HG03060 (cell line): ENCODE measurements around the gene AGAP9.
"Not testable (repeated sequence)": the region's sequence is repeated elsewhere in the genome, so short reads cannot be mapped to it uniquely, and the experiment has no call there.

ENCODE experiments used
- ATAC-seq: cut with Tn5 transposase; IDR thresholded peaks from one replicate; pipeline ENCODE4 v1.9.1; 2021; ENCODE audit warnings: low read depth, moderate number of reproducible peaks; ENCODE audit not compliant: unreplicated experiment

Gene AGAP9

GRCh38 chr10:47523475-47523874 is at the start of gene AGAP9:
AGAP9 (minus strand) TSS chr10:47523638; CDS start chr10:47523526, 112 bp downstream.
- not testable (repeated sequence) for ATAC-seq

GRCh38 chr10:47571138-47571912 is 47.9 kb upstream of the AGAP9 start:
- ATAC-seq = not testable (repeated sequence)

DNA sequence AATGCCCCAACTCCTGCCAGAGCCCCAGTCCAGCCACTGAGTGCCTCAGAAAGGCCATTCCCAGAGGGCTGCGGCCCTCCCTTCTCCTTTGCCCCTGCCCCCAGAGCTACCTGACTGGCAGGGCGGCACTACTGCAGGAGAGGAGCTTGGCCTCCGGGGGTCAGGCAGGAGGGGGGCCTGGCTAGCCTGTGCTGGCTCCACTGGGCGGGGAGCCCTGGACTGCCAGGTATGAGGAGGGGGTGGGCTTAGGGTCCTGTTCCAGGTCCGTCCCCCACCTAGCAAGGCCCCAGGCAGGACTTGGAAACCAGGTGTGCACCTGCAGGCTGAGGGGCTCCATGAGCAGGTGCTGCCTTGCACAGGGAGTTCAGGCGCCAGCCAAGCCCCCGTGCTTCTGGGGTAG is 43.3 kb upstream of the AGAP9 start:
- not testable (repeated sequence) for ATAC-seq

DNA sequence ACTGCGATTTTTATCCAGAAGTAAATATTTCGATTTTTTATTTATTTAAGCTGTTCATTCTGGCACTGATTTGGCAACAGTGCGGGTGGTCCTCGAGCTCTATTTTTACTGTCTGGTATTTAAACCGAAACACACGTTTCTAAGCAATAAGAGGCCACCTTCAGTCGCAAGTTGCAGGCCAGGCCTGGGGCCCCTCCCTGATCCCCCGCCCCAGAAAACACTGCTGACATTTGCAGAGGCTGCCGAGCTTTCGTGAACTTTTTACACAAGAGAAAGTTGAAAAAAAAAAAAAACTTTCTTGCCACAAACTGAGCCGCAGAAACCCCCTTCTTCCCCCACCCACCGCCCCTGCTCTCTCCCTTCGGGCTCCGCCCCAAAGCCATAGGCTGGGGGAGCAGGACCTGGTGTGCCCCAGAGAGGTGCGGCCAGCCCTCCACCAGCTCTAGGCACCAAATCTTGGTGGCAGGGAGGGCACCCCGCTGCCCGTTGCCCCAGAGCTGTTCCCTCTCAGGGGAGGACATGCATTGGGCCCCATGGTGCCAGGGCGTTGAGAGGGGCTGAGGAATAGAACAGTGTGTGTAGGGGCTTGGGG is 42.8 kb upstream of the AGAP9 start:
- not testable (repeated sequence) for ATAC-seq

DNA sequence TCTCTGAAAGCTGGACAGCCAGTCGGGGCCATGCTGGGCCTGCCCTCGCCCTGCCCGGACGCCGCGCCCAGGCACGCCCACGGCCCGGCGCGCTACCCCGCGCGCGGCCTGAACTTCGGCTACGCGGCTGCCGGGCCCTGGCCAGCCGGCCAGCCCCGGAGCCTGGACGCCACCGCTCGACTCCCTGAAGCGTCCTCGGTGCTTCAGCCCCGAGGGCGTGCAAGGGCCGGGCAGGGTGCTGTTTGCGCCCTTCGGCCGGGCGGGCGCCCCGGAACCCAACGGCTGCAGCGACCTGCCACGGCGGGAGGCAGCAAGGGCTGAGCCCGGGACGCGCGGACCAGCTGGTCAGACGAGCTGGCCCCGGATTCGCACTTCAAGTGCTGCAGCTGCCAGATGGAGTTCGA is 42.1 kb upstream of the AGAP9 start:
- not testable (repeated sequence) for ATAC-seq

- not testable (repeated sequence) for ATAC-seq
These were observed 41.5 kb upstream of the AGAP9 start for GRCh38 chr10:47564953-47565352.

GRCh38 chr10:47564318-47564717 is 40.9 kb upstream of the AGAP9 start:
- not testable (repeated sequence) for ATAC-seq

DNA sequence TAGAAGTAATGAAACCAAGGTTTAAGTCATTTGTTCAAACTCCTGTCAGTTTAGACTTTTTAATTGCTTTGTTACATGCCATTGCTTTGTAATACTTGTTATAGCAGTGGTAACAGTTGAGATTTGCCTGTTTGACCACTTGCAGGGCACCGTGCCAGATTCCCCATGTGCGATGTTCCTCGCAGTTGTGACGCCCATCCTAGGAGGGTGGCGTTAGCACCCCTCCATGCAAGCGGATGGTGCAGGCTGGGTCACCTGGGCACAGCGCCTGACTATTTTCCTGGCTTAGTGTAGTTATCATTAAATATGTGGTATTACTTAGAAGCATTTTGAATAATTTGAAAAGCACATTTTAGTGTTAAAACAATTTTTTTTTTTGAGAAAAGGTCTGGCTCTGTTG is 37.0 kb upstream of the AGAP9 start:
- not testable (repeated sequence) for ATAC-seq

DNA sequence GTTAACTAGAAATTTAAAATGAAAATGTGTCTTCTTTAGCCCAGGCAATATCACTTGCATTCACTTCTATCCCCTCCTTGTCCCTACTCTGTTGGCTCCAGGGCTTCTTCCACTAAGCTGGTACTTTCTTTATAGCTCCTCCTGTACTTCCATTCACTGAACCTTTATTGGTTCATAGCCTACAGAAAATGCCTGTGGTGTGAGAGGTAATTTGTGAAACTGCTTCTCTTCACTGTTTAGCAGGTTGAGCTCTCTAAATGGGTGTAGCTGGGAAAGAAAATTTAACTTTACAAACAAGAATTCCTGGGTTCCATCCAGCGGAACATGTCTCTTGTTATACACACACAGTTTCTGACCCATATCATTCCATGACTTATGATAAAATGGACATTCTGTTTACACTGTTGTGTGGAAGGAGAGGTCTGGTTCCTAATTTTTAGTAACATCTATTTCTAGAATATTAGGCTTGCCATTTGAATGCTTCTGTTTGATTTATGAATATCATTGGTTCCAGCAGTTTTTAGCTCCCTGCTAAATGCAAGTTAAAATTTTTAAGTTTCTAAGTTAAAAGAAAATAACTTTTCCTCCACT is 36.4 kb upstream of the AGAP9 start:
- not testable (repeated sequence) for ATAC-seq

- ATAC-seq = not testable (repeated sequence)
These were observed 34.7 kb upstream of the AGAP9 start for GRCh38 chr10:47558109-47558508.

DNA sequence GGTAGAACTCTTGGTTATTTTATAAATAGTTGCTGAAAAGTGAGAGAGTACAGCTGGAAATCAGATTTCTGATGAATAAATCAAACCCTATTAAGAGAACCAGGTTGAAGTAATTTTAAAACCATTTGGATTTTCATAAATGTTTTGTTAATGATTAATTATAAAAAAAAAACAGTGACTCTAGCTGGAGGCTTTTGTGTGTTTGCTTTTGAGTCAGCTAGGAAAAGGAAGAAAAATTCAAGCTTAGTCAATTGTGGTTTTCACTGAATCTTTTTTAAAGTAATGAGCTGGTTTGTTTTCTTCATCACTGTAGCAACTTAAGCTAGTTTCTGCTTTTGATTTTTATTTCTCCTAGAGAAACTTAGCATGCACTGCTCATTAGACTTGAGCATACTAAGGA is 34.2 kb upstream of the AGAP9 start:
- not testable (repeated sequence) for ATAC-seq

- not testable (repeated sequence) for ATAC-seq
These were observed 31.9 kb upstream of the AGAP9 start for GRCh38 chr10:47555334-47555733.

- ATAC-seq = not testable (repeated sequence)
These were observed 31.1 kb upstream of the AGAP9 start for GRCh38 chr10:47554552-47554951.

- ATAC-seq = not testable (repeated sequence)
These were observed 30.4 kb upstream of the AGAP9 start for GRCh38 chr10:47553860-47554247.

GRCh38 chr10:47553214-47553859 is 29.9 kb upstream of the AGAP9 start:
- peak; percentile 49 for ATAC-seq

- ATAC-seq = not testable (repeated sequence)
These were observed 29.3 kb upstream of the AGAP9 start for GRCh38 chr10:47552719-47553118.

- not testable (repeated sequence) for ATAC-seq
These were observed 23.8 kb upstream of the AGAP9 start for GRCh38 chr10:47547286-47547685.

DNA sequence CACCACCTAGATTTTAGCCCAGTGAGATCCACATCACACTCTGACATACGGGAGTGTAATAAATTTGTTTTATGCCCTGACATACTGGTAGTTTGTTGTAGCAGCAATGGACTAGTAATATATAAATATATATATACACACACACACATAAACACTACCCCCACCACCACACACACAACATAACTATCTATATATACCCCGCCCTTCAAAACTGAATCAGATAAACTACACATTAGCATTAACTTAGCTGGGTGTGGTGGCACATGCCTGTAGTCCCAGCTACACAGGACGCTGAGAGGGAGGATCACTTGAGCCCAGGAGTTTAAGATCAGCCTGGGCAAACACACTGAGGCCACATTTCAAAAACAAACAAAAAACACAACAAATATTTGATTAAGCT is 13.0 kb upstream of the AGAP9 start:
- ATAC-seq = not testable (repeated sequence)

GRCh38 chr10:47502313-47502712 is 21.1 kb downstream of the AGAP9 start:
- ATAC-seq = not testable (repeated sequence)

DNA sequence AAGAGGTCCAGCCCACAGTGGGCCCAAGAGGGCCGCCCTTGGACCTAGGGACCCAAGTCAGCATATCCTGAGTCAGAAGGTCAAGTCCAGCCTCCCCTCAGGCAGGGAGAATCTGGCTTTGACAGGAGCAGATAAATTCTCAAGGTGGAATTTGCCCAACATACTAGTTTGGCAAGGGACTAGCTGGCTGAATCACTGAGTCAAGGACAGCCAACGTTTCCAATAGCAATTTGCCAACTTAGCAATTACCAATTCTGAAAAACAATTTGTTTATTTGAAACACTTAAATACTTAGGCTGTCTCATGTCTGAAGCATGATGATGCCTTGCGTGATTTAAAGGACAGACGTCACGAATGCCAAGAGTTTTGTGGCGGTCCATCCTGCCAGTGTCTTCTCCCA is 29.2 kb downstream of the AGAP9 start:
- ATAC-seq = not testable (repeated sequence)

DNA sequence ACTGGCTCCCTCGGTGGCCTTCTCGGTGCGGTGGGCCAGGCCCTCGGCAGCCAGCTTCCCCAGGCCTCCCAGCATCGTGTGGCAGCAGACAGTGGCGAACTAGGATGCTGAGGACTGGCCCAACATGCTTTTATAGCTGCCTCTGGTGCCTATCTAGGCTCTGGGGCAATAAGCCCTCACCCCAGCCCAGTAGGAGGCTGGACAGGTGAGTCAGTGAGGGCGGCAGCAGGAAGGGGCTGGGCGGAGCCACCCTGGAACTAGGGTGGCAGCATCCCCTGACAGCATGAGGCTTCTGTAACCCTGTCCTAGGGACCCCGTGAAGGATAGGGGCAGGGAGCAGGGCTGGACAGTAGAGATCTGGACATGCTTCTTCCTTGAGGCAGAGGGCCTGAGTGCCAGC is 31.8 kb downstream of the AGAP9 start, which contains the start of gene FAM25G:
Gene FAM25G, minus strand, starts transcription at position 101 of the 400 bp plus-strand sequence. Its CDS starts 26 bp downstream, at position 75.
- ATAC-seq = not testable (repeated sequence)
